ENCODE results near the gene XDH. TPM values are rescaled to one million over a fixed set of nuclear protein-coding genes. Genes with fewer than 3 reads are reported as not detected.

The XDH gene
- total RNA-seq, result 10 to 100 TPM; 47.4 to 75.2 TPM
- long read RNA-seq, full-length matches to known transcripts, result 14 of 89 reads
- long read RNA-seq, partial matches to known transcripts, result 64 of 89 reads
- long read RNA-seq, other reads (novel, unspliced or antisense), result 11 of 89 reads

GRCh38 chr2:31414601-31415241, at the start of gene XDH:
TSS of gene XDH (minus strand) at chr2:31414742. CDS start at chr2:31414666, 76 bp downstream.
- ATAC-seq (peak; percentile 94), DNase-seq (peak; percentile 44 to 70)
- intact Hi-C loops (cut with DNase I, micrococcal nuclease), result no loop called here

GRCh38 chr2:31457651-31458050, 43.1 kb upstream of the XDH start:
- DNase-seq (no peak), ATAC-seq (no peak)
- intact Hi-C loops (cut with DNase I, micrococcal nuclease), result no loop called here

- DNase-seq (no peak), ATAC-seq (no peak)
- intact Hi-C loops (cut with DNase I, micrococcal nuclease), result no loop called here
Observed at GRCh38 chr2:31446848-31447247, 32.3 kb upstream of the XDH start.

- intact Hi-C loops (cut with DNase I, micrococcal nuclease), result no loop called here
- no peak for DNase-seq
- no peak for ATAC-seq
Observed at GRCh38 chr2:31442376-31442775, 27.8 kb upstream of the XDH start.

GRCh38 chr2:31440764-31441163, 26.2 kb upstream of the XDH start:
- ATAC-seq, result no peak
- intact Hi-C loops (cut with DNase I, micrococcal nuclease), result no loop called here
- no peak for DNase-seq

- intact Hi-C loops (cut with DNase I, micrococcal nuclease), result no loop called here
- peak; percentile 72 for ATAC-seq
- no peak for DNase-seq
Observed at GRCh38 chr2:31434911-31435310, 20.4 kb upstream of the XDH start.

- intact Hi-C loops (cut with DNase I, micrococcal nuclease), result no loop called here
- ATAC-seq (no peak), DNase-seq (no peak)
Observed at GRCh38 chr2:31433541-31433940, 19.0 kb upstream of the XDH start.

GRCh38 chr2:31430439-31431165, 16.1 kb upstream of the XDH start:
- intact Hi-C loops (cut with DNase I, micrococcal nuclease), result no loop called here
- ATAC-seq (no peak), DNase-seq (no peak)

- intact Hi-C loops (cut with DNase I, micrococcal nuclease), result no loop called here
- DNase-seq, result no peak
- peak; percentile 53 for ATAC-seq
Observed at GRCh38 chr2:31429759-31430438, 15.4 kb upstream of the XDH start.

GRCh38 chr2:31429040-31429439, 14.5 kb upstream of the XDH start:
- intact Hi-C loops (cut with DNase I, micrococcal nuclease), result no loop called here
- DNase-seq (no peak), ATAC-seq (peak; percentile 81)

GRCh38 chr2:31428001-31428418, 13.5 kb upstream of the XDH start:
- ATAC-seq, result peak; percentile 59
- intact Hi-C loops (cut with DNase I, micrococcal nuclease), result no loop called here
- DNase-seq, result no peak

- no peak for DNase-seq
- intact Hi-C loops (cut with DNase I, micrococcal nuclease), result no loop called here
- ATAC-seq, result no peak
Observed at GRCh38 chr2:31426096-31426495, 11.6 kb upstream of the XDH start.

GRCh38 chr2:31421634-31422033, 7.1 kb upstream of the XDH start:
- intact Hi-C loops (cut with DNase I, micrococcal nuclease), result no loop called here
- DNase-seq (no peak), ATAC-seq (peak; percentile 76)

- peak; percentile 83 for ATAC-seq
- no peak for DNase-seq
- intact Hi-C loops (cut with DNase I, micrococcal nuclease), result no loop called here
Observed at GRCh38 chr2:31420936-31421335, 6.4 kb upstream of the XDH start.

GRCh38 chr2:31419386-31419785, 4.8 kb upstream of the XDH start:
- DNase-seq (no peak), ATAC-seq (no peak)
- intact Hi-C loops (cut with DNase I, micrococcal nuclease), result no loop called here

GRCh38 chr2:31415421-31415820, 879 bp upstream of the XDH start:
- intact Hi-C loops (cut with DNase I, micrococcal nuclease), result no loop called here
- DNase-seq, result no peak

GRCh38 chr2:31413862-31414550, 536 bp downstream of the XDH start:
- DNase-seq (no peak), ATAC-seq (peak; percentile 56)
- intact Hi-C loops (cut with DNase I, micrococcal nuclease), result no loop called here

More at GRCh38 chr2:31415421-31415820, 879 bp upstream of the XDH start:
- ATAC-seq, result no peak

- DNase-seq (no peak), ATAC-seq (no peak)
- intact Hi-C loops (cut with DNase I, micrococcal nuclease), result no loop called here
Observed at GRCh38 chr2:31413025-31413424, 1.5 kb downstream of the XDH start.

GRCh38 chr2:31411771-31412170, 2.8 kb downstream of the XDH start:
- intact Hi-C loops (cut with DNase I, micrococcal nuclease), result no loop called here
- ATAC-seq, result no peak
- no peak for DNase-seq
